HUES6 (cell line): ENCODE measurements around the gene RPTOR.

Source experiments
- H3K27ac ChIP-seq: 2 replicates; pipeline ENCODE4 v1.7.0; 2013; ENCODE audit warnings: low read depth, mild to moderate bottlenecking, low read length, inconsistent platforms
- H3K27me3 ChIP-seq: 2 replicates; pipeline ENCODE4 v1.6.1; 2013; ENCODE audit warnings: low read length; ENCODE audit not compliant: control insufficient read depth, insufficient read depth
- H3K36me3 ChIP-seq: 2 replicates; pipeline ENCODE4 v1.6.1; 2013; ENCODE audit warnings: low read length; ENCODE audit not compliant: control insufficient read depth, insufficient read depth
- H3K4me1 ChIP-seq: 2 replicates; pipeline ENCODE4 v1.6.1; 2013; ENCODE audit warnings: low read length; ENCODE audit not compliant: control insufficient read depth, insufficient read depth
- H3K4me3 ChIP-seq: 2 replicates; pipeline ENCODE4 v1.5.1; 2013; ENCODE audit warnings: low read depth, low read length
- H3K9ac ChIP-seq: one replicate; pipeline ENCODE4 v1.6.1; 2013; ENCODE audit warnings: mild to moderate bottlenecking, low read length
- H3K9me3 ChIP-seq: 2 replicates; pipeline ENCODE4 v1.6.1; 2013; ENCODE audit warnings: low read depth, low read length; ENCODE audit not compliant: control insufficient read depth, insufficient read depth

The RPTOR gene

GRCh38 chr17:80633994-80634566 is 89.4 kb downstream of the RPTOR start:
- H3K4me3 ChIP-seq = no peak overlapping the region
- no peak overlapping the region for H3K9ac ChIP-seq
- H3K27ac ChIP-seq = no peak overlapping the region
- peaks cover 13% of the 10 kb centered on the region; the same call in 1 of the 2 replicates for H3K4me1 ChIP-seq
- no peaks in the 10 kb centered on the region for H3K27me3 ChIP-seq
- no peaks in the 10 kb centered on the region for H3K9me3 ChIP-seq
- H3K36me3 ChIP-seq = no peaks in the 10 kb centered on the region

- Histone ChIP-seq H3K9ac (no peak overlapping the region), H3K36me3 (0 out of 2 replicates have a peak, but pooled peaks cover 4% of the 10 kb centered on the region), H3K4me1 (peaks cover 17% of the 10 kb centered on the region; the same call in 1 of the 2 replicates), H3K9me3 (no peaks in the 10 kb centered on the region), H3K27ac (no peak overlapping the region), H3K27me3 (no peaks in the 10 kb centered on the region), H3K4me3 (no peak overlapping the region)
Observed at GRCh38 chr17:80636361-80637018, 91.9 kb downstream of the RPTOR start.

GRCh38 chr17:80637048-80637781 is 92.6 kb downstream of the RPTOR start:
- Histone ChIP-seq H3K27ac (no peak overlapping the region), H3K4me3 (no peak overlapping the region), H3K4me1 (peaks cover 12% of the 10 kb centered on the region; the same call in 1 of the 2 replicates), H3K27me3 (no peaks in the 10 kb centered on the region), H3K9ac (no peak overlapping the region), H3K36me3 (0 out of 2 replicates have a peak, but pooled peaks cover 4% of the 10 kb centered on the region), H3K9me3 (no peaks in the 10 kb centered on the region)

GRCh38 chr17:80639658-80640057 is 95.0 kb downstream of the RPTOR start:
- Histone ChIP-seq H3K4me1 (peaks cover 9% of the 10 kb centered on the region; the same call in 1 of the 2 replicates), H3K27ac (no peak overlapping the region), H3K4me3 (no peak overlapping the region), H3K27me3 (no peaks in the 10 kb centered on the region), H3K9me3 (no peaks in the 10 kb centered on the region), H3K36me3 (0 out of 2 replicates have a peak, but pooled peaks cover 4% of the 10 kb centered on the region), H3K9ac (no peak overlapping the region)

GRCh38 chr17:80640366-80641084 is 95.9 kb downstream of the RPTOR start:
- H3K27me3 ChIP-seq = no peaks in the 10 kb centered on the region
- H3K36me3 ChIP-seq = 0 out of 2 replicates have a peak, but pooled peaks cover 4% of the 10 kb centered on the region
- no peak overlapping the region for H3K9ac ChIP-seq
- H3K27ac ChIP-seq = no peak overlapping the region
- H3K4me3 ChIP-seq = no peak overlapping the region
- H3K9me3 ChIP-seq = no peaks in the 10 kb centered on the region
- peaks cover 9% of the 10 kb centered on the region; the same call in 1 of the 2 replicates for H3K4me1 ChIP-seq

GRCh38 chr17:80643326-80644099 is 98.9 kb downstream of the RPTOR start:
- Histone ChIP-seq H3K4me3 (no peak overlapping the region), H3K27me3 (no peaks in the 10 kb centered on the region), H3K36me3 (0 out of 2 replicates have a peak, but pooled peaks cover 4% of the 10 kb centered on the region), H3K9ac (no peak overlapping the region), H3K27ac (no peak overlapping the region), H3K4me1 (peaks cover 10% of the 10 kb centered on the region), H3K9me3 (no peaks in the 10 kb centered on the region)

GRCh38 chr17:80644536-80644935 is 99.9 kb downstream of the RPTOR start:
- H3K9me3 ChIP-seq = no peaks in the 10 kb centered on the region
- 0 out of 2 replicates have a peak, but pooled peaks cover 4% of the 10 kb centered on the region for H3K36me3 ChIP-seq
- peaks cover 10% of the 10 kb centered on the region for H3K4me1 ChIP-seq
- no peak overlapping the region for H3K4me3 ChIP-seq
- H3K27ac ChIP-seq = no peak overlapping the region
- no peaks in the 10 kb centered on the region for H3K27me3 ChIP-seq
- H3K9ac ChIP-seq = no peak overlapping the region

- no peak overlapping the region for H3K9ac ChIP-seq
- H3K4me1 ChIP-seq = peaks cover 23% of the 10 kb centered on the region
- H3K9me3 ChIP-seq = no peaks in the 10 kb centered on the region
- 0 out of 2 replicates have a peak, but pooled peaks cover 2% of the 10 kb centered on the region for H3K36me3 ChIP-seq
- no peak overlapping the region for H3K27ac ChIP-seq
- no peak overlapping the region for H3K4me3 ChIP-seq
- H3K27me3 ChIP-seq = no peaks in the 10 kb centered on the region
Observed at GRCh38 chr17:80645706-80646325, 101.2 kb downstream of the RPTOR start.

GRCh38 chr17:80646328-80646727 is 101.7 kb downstream of the RPTOR start:
- Histone ChIP-seq H3K36me3 (no peaks in the 10 kb centered on the region), H3K9me3 (no peaks in the 10 kb centered on the region), H3K4me1 (peaks cover 23% of the 10 kb centered on the region), H3K27ac (no peak overlapping the region), H3K27me3 (no peaks in the 10 kb centered on the region), H3K4me3 (no peak overlapping the region), H3K9ac (no peak overlapping the region)

GRCh38 chr17:80647746-80648145 is 103.1 kb downstream of the RPTOR start:
- no peak overlapping the region for H3K9ac ChIP-seq

More at GRCh38 chr17:80647746-80648145, 103.1 kb downstream of the RPTOR start:
- Histone ChIP-seq H3K27ac (no peak overlapping the region), H3K9me3 (no peaks in the 10 kb centered on the region), H3K27me3 (no peaks in the 10 kb centered on the region), H3K4me3 (no peak overlapping the region), H3K36me3 (no peaks in the 10 kb centered on the region), H3K4me1 (peaks cover 23% of the 10 kb centered on the region)
